DMS53 (cell line): Measurements from ENCODE around the gene CYRIA.
A peak's percentile ranks its signal among the peaks of the same experiment; 100 is the strongest.

Source experiments
- DNase-seq: peaks from one replicate; lab custom pipeline; 2025; lab: John Stamatoyannopoulos, UW

CYRIA gene

DNA sequence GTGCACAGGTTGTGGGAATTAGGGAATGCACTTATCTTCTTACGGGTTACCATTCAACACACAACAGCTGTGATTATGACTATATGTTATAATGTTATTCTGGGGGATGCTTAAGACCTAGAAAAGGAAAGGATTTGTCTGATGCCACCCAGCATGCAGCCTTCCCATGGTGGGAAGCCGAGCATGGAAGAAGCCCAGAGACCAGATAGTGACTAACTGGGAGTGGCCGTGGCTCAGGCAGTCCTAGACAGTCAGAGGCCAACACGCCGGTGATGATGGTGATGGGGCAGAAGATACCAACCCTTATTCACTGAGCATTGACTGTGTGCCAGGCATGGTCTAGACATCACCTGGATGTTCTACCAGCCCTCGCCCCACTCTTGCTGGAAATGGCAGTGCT, 35.9 kb downstream of the CYRIA start:
- DNase-seq, result no peak

DNA sequence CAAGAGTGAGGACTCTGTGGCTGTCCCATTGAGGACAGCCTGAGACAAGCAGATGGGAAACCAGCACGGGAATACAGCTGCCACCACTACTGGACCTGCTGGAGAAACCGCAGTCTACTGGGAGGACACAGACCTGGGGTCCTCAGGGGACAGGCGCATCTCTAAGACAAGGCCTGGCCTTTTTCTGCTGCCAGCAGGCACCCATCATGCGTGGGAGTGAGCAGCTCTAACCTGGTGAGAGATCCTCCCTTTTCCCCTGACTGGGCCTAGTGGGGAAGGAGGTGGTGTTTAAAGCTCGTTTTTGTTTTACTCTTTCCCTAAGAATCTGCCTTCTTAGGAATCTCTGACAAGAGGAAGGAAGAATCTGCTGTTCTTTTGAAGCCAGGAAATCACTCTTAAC, 36.6 kb downstream of the CYRIA start:
- no peak for DNase-seq

DNA sequence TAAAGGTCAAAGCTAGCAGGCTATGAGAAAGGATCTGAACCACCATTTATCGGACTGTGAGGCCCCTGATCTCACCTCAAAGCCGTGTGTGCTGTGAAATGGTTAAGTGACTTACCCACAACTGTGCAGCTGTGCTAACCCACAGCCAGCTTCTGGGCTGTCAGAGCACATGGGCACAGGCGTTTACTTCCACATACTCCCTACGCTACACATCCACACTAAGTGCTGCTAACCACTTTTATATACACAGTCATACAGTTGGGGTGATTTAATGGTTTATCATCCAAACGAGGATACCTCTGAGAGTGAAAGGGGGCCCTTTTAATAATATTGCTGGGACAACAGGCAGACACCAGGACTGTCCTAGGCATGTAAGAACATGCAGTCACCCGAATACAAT, 37.3 kb downstream of the CYRIA start:
- DNase-seq, result no peak

- DNase-seq, result peak; percentile 22
These were observed 38.5 kb downstream of the CYRIA start for GRCh38 chr2:16626997-16627605.

DNA sequence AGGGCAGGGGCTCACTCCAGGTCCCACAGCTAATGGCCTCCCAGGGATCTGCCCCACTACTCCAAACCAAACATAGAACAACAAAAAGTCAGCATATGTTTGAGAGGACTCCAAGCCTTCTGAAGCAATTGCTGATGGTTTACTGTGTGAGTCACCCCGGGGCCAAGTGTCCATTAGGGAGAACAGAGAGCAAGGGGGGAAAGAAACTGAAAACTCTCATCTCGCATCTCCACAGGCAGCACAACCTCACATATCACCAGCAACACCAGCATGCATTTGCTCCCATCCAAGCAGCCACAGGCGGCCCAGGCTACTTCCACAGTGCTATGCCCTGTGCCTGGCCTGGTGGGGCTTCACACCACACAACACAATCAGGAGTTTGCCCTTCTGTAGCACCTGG, 39.1 kb downstream of the CYRIA start:
- DNase-seq, result peak; percentile 62

DNA sequence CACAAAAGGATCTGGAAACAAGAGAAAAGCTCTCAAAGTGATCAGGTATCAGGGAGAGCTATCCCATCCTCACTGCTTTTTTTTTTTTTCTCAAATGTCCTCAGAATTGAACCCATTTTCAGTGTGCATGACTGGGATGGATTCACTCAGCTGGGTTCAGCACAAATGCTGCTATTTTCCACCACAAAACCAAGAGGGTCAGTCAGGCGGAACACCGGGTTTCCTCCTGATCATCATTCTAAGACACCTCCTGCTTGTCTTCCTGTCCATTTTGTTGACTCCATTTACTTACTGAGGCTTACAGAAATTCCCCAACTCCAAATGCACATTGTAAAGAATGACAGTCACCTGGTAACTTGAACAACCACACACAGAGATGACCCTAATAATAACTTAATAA, 39.9 kb downstream of the CYRIA start:
- no peak for DNase-seq

DNA sequence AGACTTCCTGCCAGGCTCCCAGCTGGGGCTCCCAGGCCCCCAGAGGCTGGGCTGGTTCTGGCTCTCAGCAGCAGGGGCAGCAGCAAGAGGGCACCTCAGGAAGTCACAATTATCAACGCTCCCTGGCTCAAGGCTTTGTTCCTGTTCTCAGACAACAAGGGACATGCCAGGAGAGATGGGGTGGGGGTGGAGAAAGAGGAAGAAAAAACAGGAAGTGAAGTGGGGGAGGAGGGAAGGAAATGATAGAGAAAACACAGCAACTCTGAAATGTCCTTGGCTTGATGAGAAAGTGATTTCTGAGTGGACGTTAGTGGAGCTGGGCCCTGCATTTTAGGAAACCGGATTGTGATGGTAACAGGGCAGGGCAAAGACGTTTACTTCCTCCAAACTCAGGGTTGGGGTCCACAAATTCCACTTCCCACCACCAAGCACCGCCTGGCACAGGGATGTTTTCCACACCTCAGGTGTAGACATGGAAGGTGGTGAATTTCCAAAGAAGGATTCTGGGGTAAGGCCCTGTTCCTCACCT, 40.4 kb downstream of the CYRIA start:
- no peak for DNase-seq

DNA sequence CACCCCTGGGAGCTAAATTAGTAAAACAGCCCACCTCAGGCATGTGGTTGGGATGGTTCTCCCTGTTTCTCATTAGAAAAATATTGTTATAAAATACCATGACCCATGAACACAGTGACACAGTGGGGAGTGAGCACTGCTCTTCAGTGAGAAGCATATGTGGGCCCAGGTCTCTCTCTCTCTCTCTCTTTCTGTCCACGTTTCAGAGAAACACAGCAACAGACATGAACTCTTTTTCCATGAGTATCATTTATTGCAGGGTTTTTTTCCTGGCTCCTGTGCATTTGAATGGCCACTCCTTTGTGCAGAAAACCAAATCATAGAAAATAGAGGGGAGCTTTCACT, 41.2 kb downstream of the CYRIA start:
- no peak for DNase-seq

DNA sequence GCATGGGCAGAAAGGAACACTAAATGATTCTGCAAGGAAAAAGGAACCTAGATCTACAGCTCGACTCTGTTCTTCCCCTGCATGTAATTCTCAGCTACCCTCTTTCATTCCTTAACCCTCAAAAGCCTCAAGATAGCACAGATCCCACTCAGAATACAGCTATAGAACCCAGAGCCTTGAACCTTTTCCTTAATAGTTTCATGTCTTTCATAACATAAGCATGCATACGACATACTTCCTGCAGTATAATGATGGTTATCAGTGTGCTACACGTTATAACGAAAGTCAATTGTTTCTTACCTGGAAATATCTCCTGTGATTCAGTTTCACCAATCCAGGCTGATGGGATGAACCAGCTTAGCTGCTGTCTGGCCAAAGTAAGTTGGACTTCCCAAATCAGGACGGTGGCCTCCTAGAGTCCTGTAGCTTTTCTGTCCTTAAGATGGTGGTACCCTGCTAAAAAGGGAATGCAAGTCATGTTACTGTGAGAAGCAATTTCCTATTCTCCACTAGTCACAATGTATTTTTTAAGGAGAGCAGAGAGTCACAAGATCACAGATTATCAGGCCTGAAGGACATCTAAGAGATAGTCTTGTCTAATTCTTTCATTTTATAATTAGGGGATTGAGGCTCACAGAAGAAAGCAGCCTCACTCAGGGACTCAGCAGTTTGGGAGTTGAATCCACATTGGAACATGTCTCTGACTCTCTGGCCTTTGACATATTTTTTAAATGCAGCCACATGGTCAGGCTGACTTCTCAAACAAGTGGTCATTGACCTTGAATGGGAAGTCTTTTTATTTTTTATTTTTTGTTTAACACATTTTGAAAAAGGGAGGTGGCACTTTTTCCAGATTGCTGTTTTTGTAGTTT, 41.8 kb downstream of the CYRIA start:
- DNase-seq, result no peak

GRCh38 chr2:16623031-16623430, 42.6 kb downstream of the CYRIA start:
- DNase-seq, result no peak

GRCh38 chr2:16622399-16622968, 43.1 kb downstream of the CYRIA start:
- DNase-seq, result no peak

- DNase-seq, result no peak
These were observed 44.3 kb downstream of the CYRIA start for GRCh38 chr2:16621316-16621715.

DNA sequence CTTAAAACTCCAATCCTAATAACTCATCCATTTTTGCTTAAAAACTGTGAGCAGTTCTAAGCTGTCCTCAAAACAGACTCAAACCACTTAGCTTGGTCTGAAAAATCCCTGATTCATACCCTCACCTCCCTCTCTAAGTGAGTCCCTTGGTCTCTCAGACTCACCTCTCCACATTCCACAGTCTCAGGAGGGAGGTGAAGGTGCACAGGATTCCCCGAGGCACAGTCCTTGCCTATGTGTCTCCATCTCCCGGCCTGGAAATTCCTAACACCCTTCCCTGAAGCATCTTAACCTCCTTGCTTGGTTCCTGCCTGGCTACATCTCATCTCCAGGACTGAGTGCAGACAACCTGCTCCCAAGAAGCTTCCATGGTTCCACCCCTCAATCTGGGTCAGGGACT, 45.0 kb downstream of the CYRIA start:
- DNase-seq, result no peak

DNA sequence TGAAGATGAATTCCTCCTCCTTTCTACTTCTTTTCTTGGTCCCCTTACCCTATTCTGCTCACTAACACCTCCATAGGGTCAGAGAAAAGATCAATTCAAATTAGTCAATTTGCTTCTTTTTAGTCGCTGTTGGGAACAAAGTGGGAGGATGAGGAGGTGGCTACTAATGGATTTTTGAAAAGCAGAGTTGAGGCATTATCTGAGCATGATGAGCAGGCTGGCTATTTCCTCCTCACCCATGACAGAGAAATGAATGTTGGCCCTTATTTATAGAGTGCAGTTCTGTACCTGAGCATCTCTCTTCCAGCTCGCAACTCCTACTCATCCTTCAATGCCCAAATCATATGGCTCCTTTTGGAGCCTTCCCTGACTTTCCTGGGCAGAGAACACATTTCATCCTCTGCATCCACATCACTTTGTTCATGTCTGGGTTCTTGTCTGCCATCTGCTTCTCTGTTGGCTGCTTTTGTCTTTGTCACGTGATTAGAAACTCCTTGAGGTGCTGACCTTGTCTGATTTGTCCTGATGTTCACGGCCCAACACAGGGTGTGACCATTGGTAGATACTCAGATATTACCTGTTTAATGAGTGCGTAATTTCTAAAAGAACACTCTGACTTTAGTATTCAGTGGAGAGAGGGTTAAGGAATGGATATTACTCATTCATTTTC, 45.9 kb downstream of the CYRIA start:
- DNase-seq, result no peak

DNA sequence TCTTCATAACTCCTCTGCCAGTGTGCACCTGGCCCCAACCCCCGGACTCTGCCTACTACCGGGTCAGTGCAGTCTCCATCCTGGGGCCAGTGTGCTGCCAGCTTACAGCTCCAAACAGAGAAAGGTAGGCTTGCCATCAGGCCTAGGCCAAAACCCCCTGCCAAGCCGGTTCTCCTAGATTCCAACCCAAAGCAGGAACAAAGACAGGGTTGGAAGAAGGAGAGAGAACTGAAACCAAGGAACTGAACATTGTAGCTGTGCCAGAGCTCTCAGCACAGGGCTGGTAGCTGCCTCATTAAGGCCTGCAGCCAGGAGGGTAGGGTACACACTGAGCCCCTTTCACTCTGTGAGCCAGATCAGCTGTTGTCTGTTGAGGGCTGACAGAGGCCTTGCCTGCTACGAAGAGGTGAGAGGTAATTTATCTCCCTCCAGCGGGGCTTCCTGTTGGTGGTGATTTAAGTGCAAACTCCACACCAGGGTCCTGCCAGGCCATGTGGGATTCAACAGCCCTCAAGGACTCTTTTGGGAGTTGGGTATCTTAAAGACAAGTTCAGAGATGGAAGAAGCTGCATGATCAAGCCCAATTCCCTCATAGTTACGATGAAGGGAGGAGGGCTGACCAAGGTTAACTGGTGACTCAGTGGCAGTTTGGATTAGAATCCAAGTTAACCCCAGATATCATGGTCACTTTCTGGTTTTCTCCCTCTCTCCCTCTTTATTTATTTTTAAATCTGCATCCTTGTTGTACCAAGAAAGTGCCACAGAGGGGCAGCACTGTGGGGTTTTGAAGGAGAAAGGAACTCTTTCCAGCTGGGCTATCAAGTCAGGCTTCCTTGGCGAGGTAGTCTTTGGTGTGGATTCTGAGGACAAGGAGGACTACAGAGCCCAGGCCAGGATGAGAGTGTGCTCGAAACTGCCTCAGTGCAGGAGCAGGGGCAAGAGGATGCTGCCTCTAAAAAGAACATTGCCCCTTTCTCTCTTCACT, 48.1 kb downstream of the CYRIA start:
- peak; percentile 48 for DNase-seq
